Measurements from ENCODE around the gene RNF17. TPM values are rescaled to one million over a fixed set of nuclear protein-coding genes. Genes with fewer than 3 reads are reported as not detected.

The RNF17 gene
- total and polyA plus RNA-seq, 2 donors (not counting 1 experiment from before 2014, with no cell fraction given) = not detected

DNA sequence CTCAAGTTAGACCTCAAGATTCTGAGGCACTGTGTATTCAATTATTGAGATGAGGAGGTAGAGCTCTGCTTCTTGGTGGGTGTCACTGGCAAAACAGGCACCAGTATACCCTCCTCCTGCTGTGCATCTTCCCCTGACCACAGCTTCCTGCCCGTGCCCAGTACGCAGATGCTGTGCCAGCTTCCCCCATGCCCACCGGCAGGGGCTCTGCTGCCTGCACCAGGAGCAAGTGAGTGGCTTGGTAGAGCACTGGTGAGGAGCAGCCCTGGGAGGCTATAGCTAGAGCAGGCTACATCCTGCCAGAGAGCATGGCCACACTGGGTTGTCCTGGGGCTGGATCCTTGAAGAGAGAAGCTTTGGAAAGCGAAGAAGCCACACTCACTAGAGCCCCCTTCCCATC is 21.0 kb upstream of the RNF17 start:
- no peaks in the 10 kb centered on the region for H4K20me1 ChIP-seq (ENCODE audit: control insufficient read depth, extremely low read depth, insufficient read depth, low read length)

GRCh38 chr13:24744247-24744646 is 19.7 kb upstream of the RNF17 start:
- H3K4me1 ChIP-seq (ENCODE audit: control insufficient read depth, extremely low read depth, insufficient read depth, low read length) = no peaks in the 10 kb centered on the region
- no peaks in the 10 kb centered on the region for H4K20me1 ChIP-seq (ENCODE audit: control insufficient read depth, extremely low read depth, insufficient read depth, low read length)
- no peaks in the 10 kb centered on the region for H3K79me2 ChIP-seq (ENCODE audit: control insufficient read depth, insufficient read depth, low read length)
- no peak overlapping the region for H3K27ac ChIP-seq (ENCODE audit: insufficient read depth, low read length)
- no peak for TF ChIP-seq EZH2 (IDR thresholded peaks at IDR 0.05; ENCODE audit: low read length, missing control alignments)
- TF ChIP-seq CTCF (conservative IDR thresholded peaks at IDR 0.05 in 1 of 2, IDR thresholded peaks at IDR 0.05 in 1 of 2; ENCODE audit: low read depth in 1 of 2, low read length in 2 of 2) = no peak
- no peak overlapping the region for H3K9ac ChIP-seq (ENCODE audit: insufficient read depth, low read length)
- H3K36me3 ChIP-seq (ENCODE audit: control insufficient read depth, insufficient read depth, low read length) = no peaks in the 10 kb centered on the region
- H3K4me3 ChIP-seq (replicated peaks in 1 of 4; ENCODE audit: control extremely low read depth in 1 of 4, insufficient read depth in 1 of 4, low read depth in 3 of 4, low read length in 4 of 4) = no peak overlapping the region
- peaks cover 10% of the 10 kb centered on the region for H3K27me3 ChIP-seq (ENCODE audit: control insufficient read depth, insufficient read depth, low read length)
- H3K9me3 ChIP-seq (ENCODE audit: control insufficient read depth, insufficient read depth, low read depth, low read length) = no peaks in the 10 kb centered on the region
- no peak for DNase-seq (ENCODE audit: low read depth in 2 of 2)
- no peak overlapping the region for H2AFZ ChIP-seq (ENCODE audit: low read length)
- H3K4me2 ChIP-seq (ENCODE audit: extremely low read depth, insufficient read depth, low read length) = no peak overlapping the region

More for the DNA sequence above, 21.0 kb upstream of the RNF17 start:
- TF ChIP-seq EZH2 (IDR thresholded peaks at IDR 0.05; ENCODE audit: low read length, missing control alignments) (no peak), CTCF (conservative IDR thresholded peaks at IDR 0.05 in 1 of 2, IDR thresholded peaks at IDR 0.05 in 1 of 2; ENCODE audit: low read depth in 1 of 2, low read length in 2 of 2) (no peak)
- no peak for DNase-seq (ENCODE audit: low read depth in 2 of 2)
- no peaks in the 10 kb centered on the region for H3K9me3 ChIP-seq (ENCODE audit: control insufficient read depth, insufficient read depth, low read depth, low read length)
- H3K36me3 ChIP-seq (ENCODE audit: control insufficient read depth, insufficient read depth, low read length) = no peaks in the 10 kb centered on the region
- H3K4me2 ChIP-seq (ENCODE audit: extremely low read depth, insufficient read depth, low read length) = no peak overlapping the region
- no peak overlapping the region for H3K4me3 ChIP-seq (replicated peaks in 1 of 4; ENCODE audit: control extremely low read depth in 1 of 4, insufficient read depth in 1 of 4, low read depth in 3 of 4, low read length in 4 of 4)
- H3K4me1 ChIP-seq (ENCODE audit: control insufficient read depth, extremely low read depth, insufficient read depth, low read length) = no peaks in the 10 kb centered on the region
- H3K79me2 ChIP-seq (ENCODE audit: control insufficient read depth, insufficient read depth, low read length) = no peaks in the 10 kb centered on the region
- H3K9ac ChIP-seq (ENCODE audit: insufficient read depth, low read length) = no peak overlapping the region
- peaks cover 8% of the 10 kb centered on the region for H3K27me3 ChIP-seq (ENCODE audit: control insufficient read depth, insufficient read depth, low read length)
- no peak overlapping the region for H2AFZ ChIP-seq (ENCODE audit: low read length)
- no peak overlapping the region for H3K27ac ChIP-seq (ENCODE audit: insufficient read depth, low read length)

GRCh38 chr13:24745516-24745860 is 18.5 kb upstream of the RNF17 start:
- Histone ChIP-seq H3K4me1 (ENCODE audit: control insufficient read depth, extremely low read depth, insufficient read depth, low read length) (no peaks in the 10 kb centered on the region), H3K27ac (ENCODE audit: insufficient read depth, low read length) (no peak overlapping the region), H3K9me3 (ENCODE audit: control insufficient read depth, insufficient read depth, low read depth, low read length) (no peaks in the 10 kb centered on the region), H2AFZ (ENCODE audit: low read length) (no peak overlapping the region), H3K36me3 (ENCODE audit: control insufficient read depth, insufficient read depth, low read length) (no peaks in the 10 kb centered on the region), H3K4me2 (ENCODE audit: extremely low read depth, insufficient read depth, low read length) (no peak overlapping the region), H3K27me3 (ENCODE audit: control insufficient read depth, insufficient read depth, low read length) (peaks cover 10% of the 10 kb centered on the region), H3K9ac (ENCODE audit: insufficient read depth, low read length) (no peak overlapping the region), H4K20me1 (ENCODE audit: control insufficient read depth, extremely low read depth, insufficient read depth, low read length) (no peaks in the 10 kb centered on the region), H3K4me3 (replicated peaks in 1 of 4; ENCODE audit: control extremely low read depth in 1 of 4, insufficient read depth in 1 of 4, low read depth in 3 of 4, low read length in 4 of 4) (no peak overlapping the region), H3K79me2 (ENCODE audit: control insufficient read depth, insufficient read depth, low read length) (no peaks in the 10 kb centered on the region)
- no peak for DNase-seq (ENCODE audit: low read depth in 2 of 2)
- TF ChIP-seq CTCF (conservative IDR thresholded peaks at IDR 0.05 in 1 of 2, IDR thresholded peaks at IDR 0.05 in 1 of 2; ENCODE audit: low read depth in 1 of 2, low read length in 2 of 2) = no peak
- TF ChIP-seq EZH2 (IDR thresholded peaks at IDR 0.05; ENCODE audit: low read length, missing control alignments) = no peak
